Lower leg skin (tissue), 4 donors: ENCODE results near the gene CALML6. TPM values are rescaled to one million over a fixed set of nuclear protein-coding genes. Genes with fewer than 3 reads are reported as not detected.
"Not testable (repeated sequence)": the region's sequence is repeated elsewhere in the genome, so short reads cannot be mapped to it uniquely, and the experiment has no call there.

Experiments used
- DNase-seq, 2 donors: peaks; one replicate each; pipeline ENCODE4 v3.0.0-alpha.2; 2019; ENCODE audit warnings: low spot score in 2 of 2
- H3K4me3 ChIP-seq: fragments of 200-600 bp; sonication (generic); 2 replicates; pipeline ENCODE4 v1.5.1; 2017; ENCODE audit warnings: mild to moderate bottlenecking, low read depth; ENCODE audit not compliant: poor library complexity, severe bottlenecking
- CTCF ChIP-seq, 3 donors: fragments of 450-650 bp; IDR thresholded peaks; one replicate each; pipeline ENCODE4 v1.5.1; 2016; ENCODE audit warnings: antibody characterized with exemption in 3 of 3, mild to moderate bottlenecking in 3 of 3, moderate library complexity in 2 of 3
- POLR2A ChIP-seq, 2 donors: fragments of 450-650 bp; IDR thresholded peaks; one replicate each; pipeline ENCODE4 v1.6.1; 2016 to 2017; ENCODE audit warnings: antibody characterized with exemption in 2 of 2, mild to moderate bottlenecking in 1 of 2, moderate library complexity in 1 of 2
- WGBS, 2 donors: methylation state at CpG; one replicate each; pipeline ENCODE4 v1.1.5; 2018; 5-methylcytosine and 5-hydroxymethylcytosine counted together
- intact Hi-C: fragments of 100-400 bp; cut with DNase I; formaldehyde crosslinking; loops from one replicate; pipeline ENCODE4 v1.15.0; 2023; ENCODE audit warnings: low total_unique reads
- total RNA-seq, 4 donors: library from RNA; depleted of rRNA; stranded (reverse); fragments of >200 nt; gene quantifications; one replicate each; pipeline ENCODE4 v1.1.0, GENCODE V29; 2016

CALML6 gene
- total RNA-seq, 4 donors from 2014 or later = 0.13 to 0.89 (median 0.65) TPM

- DNase-seq = no peak
- TF ChIP-seq CTCF (IDR thresholded peaks at IDR 0.05) (no peak), POLR2A (IDR thresholded peaks at IDR 0.05) (no peak)
Measured at GRCh38 chr1:1927751-1928150, 12.7 kb downstream of the CALML6 start.

GRCh38 chr1:1928231-1929101 lies 13.4 kb downstream of the CALML6 start:
- TF ChIP-seq POLR2A (IDR thresholded peaks at IDR 0.05) = no peak
- no peak for TF ChIP-seq CTCF (IDR thresholded peaks at IDR 0.05)
- intact Hi-C loops = no loop called here
- 54 to 59% methylated on average over 33 of the region's 34 CpGs for WGBS, 2 donors
- DNase-seq = no peak
- no peak overlapping the region for H3K4me3 ChIP-seq

More at GRCh38 chr1:1927751-1928150, 12.7 kb downstream of the CALML6 start:
- 64 to 68% methylated on average over 25 of the region's 25 CpGs for WGBS, 2 donors
- intact Hi-C loops = no loop called here
- H3K4me3 ChIP-seq = no peak overlapping the region

DNA sequence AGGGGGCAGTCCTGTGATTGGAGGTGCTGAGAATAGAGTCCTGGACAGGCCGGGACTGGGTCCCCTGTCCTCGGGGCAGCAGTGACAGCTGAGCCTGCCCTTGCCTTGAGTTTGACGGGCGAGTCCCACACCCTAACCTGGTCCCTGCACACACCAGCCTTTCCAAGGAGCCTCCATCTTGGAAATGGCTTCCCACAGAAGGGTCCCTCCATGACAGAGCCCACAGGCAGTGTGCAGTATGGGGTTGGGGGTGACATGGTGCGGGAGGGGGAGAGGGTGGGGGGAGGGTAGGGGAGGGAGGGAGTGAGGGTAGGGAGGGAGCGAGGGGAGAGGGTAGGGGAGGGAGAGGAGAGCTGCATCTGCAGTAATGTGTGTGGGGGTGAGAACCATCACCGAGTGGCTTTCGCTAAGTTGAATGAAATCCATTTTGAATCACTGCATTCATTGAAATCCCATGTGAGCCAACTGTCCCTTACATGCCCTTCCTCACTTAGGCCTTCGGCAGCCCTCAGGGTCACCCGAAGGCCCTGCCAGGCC lies 14.1 kb downstream of the CALML6 start:
- DNase-seq = no peak
- 59 to 69% methylated on average over 8 to 9 of the region's 10 CpGs for WGBS, 2 donors
- intact Hi-C loops = no loop called here
- no peak overlapping the region for H3K4me3 ChIP-seq
- TF ChIP-seq POLR2A (IDR thresholded peaks at IDR 0.05) (no peak), CTCF (IDR thresholded peaks at IDR 0.05) (no peak)

GRCh38 chr1:1929639-1930545 lies 14.8 kb downstream of the CALML6 start:
- H3K4me3 ChIP-seq = no peak overlapping the region
- TF ChIP-seq POLR2A (IDR thresholded peaks at IDR 0.05) (no peak), CTCF (IDR thresholded peaks at IDR 0.05) (no peak)
- no peak for DNase-seq
- WGBS, 2 donors = 81 to 83% methylated on average over 29 to 30 of the region's 38 CpGs
- intact Hi-C loops = no loop called here

GRCh38 chr1:1934848-1935247 lies 19.8 kb downstream of the CALML6 start:
- intact Hi-C loops, H3K4me3 ChIP-seq: not testable (repeated sequence)
- 80 to 83% methylated on average over 4 to 5 of the region's 21 CpGs for WGBS, 2 donors

DNA sequence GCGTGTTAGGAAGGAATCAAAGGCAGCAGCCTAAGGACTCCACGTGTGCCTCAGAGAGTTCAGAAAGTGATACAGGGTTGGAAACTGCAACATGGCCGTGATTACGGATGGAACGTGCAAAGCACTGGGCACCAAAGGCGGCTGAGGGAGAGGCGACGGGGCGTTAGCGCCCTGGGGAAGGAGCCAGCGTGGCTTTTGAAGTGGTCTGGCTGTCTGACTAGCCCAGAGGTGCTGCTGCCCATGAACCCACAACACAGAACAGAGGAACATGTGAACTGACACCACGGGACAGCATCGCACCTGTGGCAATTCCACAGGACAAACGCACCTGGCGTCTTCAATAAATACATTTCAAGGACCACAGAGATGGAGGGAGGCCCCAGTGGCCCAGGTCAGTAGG lies 22.0 kb downstream of the CALML6 start:
- no peak overlapping the region for H3K4me3 ChIP-seq
- 63 to 65% methylated on average over 15 of the region's 15 CpGs for WGBS, 2 donors
- no peak for TF ChIP-seq POLR2A (IDR thresholded peaks at IDR 0.05)
- TF ChIP-seq CTCF (IDR thresholded peaks at IDR 0.05) = no peak
- no peak for DNase-seq
- intact Hi-C loops = no loop called here

More at GRCh38 chr1:1934848-1935247, 19.8 kb downstream of the CALML6 start:
- not testable (repeated sequence) for DNase-seq
